H9 (cell line): Measurements from ENCODE around the gene IMMP2L. TPM values are rescaled to one million over a fixed set of nuclear protein-coding genes. Genes with fewer than 3 reads are reported as not detected.

ENCODE experiments used
- DNase-seq: peaks from one replicate; pipeline ENCODE4 v3.0.0-alpha.2; 2017
- H2AFZ ChIP-seq: one replicate; pipeline ENCODE4 v1.6.1; 2013; ENCODE audit warnings: mild to moderate bottlenecking, low read length, control low read depth, moderate library complexity
- H2AK5ac ChIP-seq: 2 replicates; pipeline ENCODE4 v1.6.1; 2013; ENCODE audit warnings: low read length, control low read depth, mixed read lengths; ENCODE audit not compliant: insufficient read length
- H2BK120ac ChIP-seq: one replicate; pipeline ENCODE4 v1.6.1; 2013; ENCODE audit warnings: low read depth, mild to moderate bottlenecking, low read length, control low read depth, inconsistent platforms; ENCODE audit not compliant: poor library complexity, severe bottlenecking
- H2BK12ac ChIP-seq: 2 replicates; pipeline ENCODE4 v1.6.1; 2013; ENCODE audit warnings: low read length, control low read depth, mixed read lengths, low read depth; ENCODE audit not compliant: insufficient read length
- H2BK15ac ChIP-seq: 2 replicates; pipeline ENCODE4 v1.6.1; 2013; ENCODE audit warnings: low read depth, low read length, control low read depth
- H2BK20ac ChIP-seq: one replicate; pipeline ENCODE4 v1.6.1; 2013; ENCODE audit warnings: low read depth, mild to moderate bottlenecking, low read length, control low read depth, inconsistent platforms; ENCODE audit not compliant: poor library complexity, severe bottlenecking
- H2BK5ac ChIP-seq: 2 replicates; pipeline ENCODE4 v1.6.1; 2013; ENCODE audit warnings: low read length, control low read depth, mixed read lengths; ENCODE audit not compliant: insufficient read length
- H3K14ac ChIP-seq: 2 replicates; pipeline ENCODE4 v1.6.1; 2013; ENCODE audit warnings: low read length, control low read depth; ENCODE audit not compliant: insufficient read depth
- H3K18ac ChIP-seq: 2 replicates; pipeline ENCODE4 v1.6.1; 2013; ENCODE audit warnings: low read depth, mild to moderate bottlenecking, mixed read lengths, low read length, control low read depth; ENCODE audit not compliant: insufficient read length
- H3K23ac ChIP-seq: 2 replicates; pipeline ENCODE4 v1.6.1; 2013; ENCODE audit warnings: low read length, control low read depth, mixed read lengths, low read depth; ENCODE audit not compliant: insufficient read length
- H3K23me2 ChIP-seq: 2 replicates; pipeline ENCODE4 v1.6.1; 2013; ENCODE audit warnings: low read depth, mild to moderate bottlenecking, mixed read lengths, low read length, control low read depth; ENCODE audit not compliant: insufficient read length, poor library complexity, severe bottlenecking
- H3K27ac ChIP-seq: 2 replicates; pipeline ENCODE4 v1.5.1; 2013; ENCODE audit warnings: low read length, control low read depth, mixed read lengths, low read depth; ENCODE audit not compliant: insufficient read length
- H3K27me3 ChIP-seq: 2 replicates; pipeline ENCODE4 v1.6.1; 2013; ENCODE audit warnings: low read length, control low read depth, inconsistent platforms; ENCODE audit not compliant: insufficient read depth
- H3K4ac ChIP-seq: 2 replicates; pipeline ENCODE4 v1.6.1; 2013; ENCODE audit warnings: low read depth, mild to moderate bottlenecking, control low read depth, inconsistent platforms, low read length, moderate library complexity
- H3K4me1 ChIP-seq: 2 replicates; pipeline ENCODE4 v1.6.1; 2013; ENCODE audit warnings: low read length, control low read depth, inconsistent platforms; ENCODE audit not compliant: insufficient read depth
- H3K4me2 ChIP-seq: 2 replicates; pipeline ENCODE4 v1.6.1; 2013; ENCODE audit warnings: low read length, control low read depth, mixed read lengths; ENCODE audit not compliant: insufficient read length, insufficient read depth
- H3K56ac ChIP-seq: 2 replicates; pipeline ENCODE4 v1.6.1; 2013; ENCODE audit warnings: low read depth, mild to moderate bottlenecking, mixed read lengths, low read length, control low read depth; ENCODE audit not compliant: insufficient read length
- H3K79me1 ChIP-seq: 2 replicates; pipeline ENCODE4 v1.6.1; 2013; ENCODE audit warnings: low read depth, mild to moderate bottlenecking, moderate library complexity, low read length, control low read depth, inconsistent platforms; ENCODE audit not compliant: insufficient read depth, poor library complexity, severe bottlenecking
- H3K79me2 ChIP-seq: 2 replicates; pipeline ENCODE4 v1.6.1; 2013; ENCODE audit warnings: low read length, control low read depth, inconsistent platforms; ENCODE audit not compliant: insufficient read depth
- H3K9ac ChIP-seq: 2 replicates; pipeline ENCODE4 v1.6.1; 2013; ENCODE audit warnings: low read length, control low read depth, mixed read lengths; ENCODE audit not compliant: insufficient read length; ENCODE audit errors: extremely low read depth
- H3K9me3 ChIP-seq: one replicate; pipeline ENCODE4 v1.6.1; 2013; ENCODE audit warnings: low read depth, low read length, inconsistent platforms; ENCODE audit not compliant: control insufficient read depth
- H3T11ph ChIP-seq: one replicate; pipeline ENCODE4 v1.6.1; 2013; ENCODE audit warnings: mild to moderate bottlenecking, low read length, control low read depth, inconsistent platforms
- H4K20me1 ChIP-seq: one replicate; pipeline ENCODE4 v1.6.1; 2013; ENCODE audit not compliant: control insufficient read depth, insufficient read length, insufficient read depth
- H4K5ac ChIP-seq: 2 replicates; pipeline ENCODE4 v1.6.1; 2013; ENCODE audit warnings: low read depth, mild to moderate bottlenecking, mixed read lengths, low read length, control low read depth; ENCODE audit not compliant: insufficient read length
- H4K8ac ChIP-seq: replicated peaks from 2 replicates; pipeline ENCODE4 v1.6.1; 2013; ENCODE audit warnings: low read length, control low read depth, mixed read lengths, low read depth; ENCODE audit not compliant: insufficient read length
- H4K91ac ChIP-seq: 2 replicates; pipeline ENCODE4 v1.6.1; 2013; ENCODE audit warnings: low read depth, mild to moderate bottlenecking, moderate library complexity, mixed read lengths, low read length, control low read depth; ENCODE audit not compliant: insufficient read length
- H3K27ac Mint-ChIP-seq, 3 experiments: 2 replicates in 2 of 3; 3 replicates in 1 of 3; pipeline ENCODE4 v1.8.0; 2020 to 2021; ENCODE audit warnings: mixed read lengths in 3 of 3, mild to moderate bottlenecking in 1 of 3, moderate library complexity in 1 of 3
- H3K27me3 Mint-ChIP-seq: 2 replicates; pipeline ENCODE4 v1.8.0; 2021; ENCODE audit warnings: low read depth, mild to moderate bottlenecking, moderate library complexity, mixed read lengths
- H3K36me3 Mint-ChIP-seq, 3 experiments: 2 replicates in 2 of 3; 3 replicates in 1 of 3; pipeline ENCODE4 v1.8.0; 2020 to 2021; ENCODE audit warnings: low read depth in 3 of 3, mixed read lengths in 3 of 3; ENCODE audit not compliant: insufficient read depth in 1 of 3
- H3K4me1 Mint-ChIP-seq, 2 experiments: 2 replicates each; pipeline ENCODE4 v1.8.0; 2020; ENCODE audit warnings: mixed read lengths in 2 of 2
- H3K4me3 Mint-ChIP-seq, 2 experiments: 2 replicates in 1 of 2; 3 replicates in 1 of 2; pipeline ENCODE4 v1.8.0; 2020 to 2021; ENCODE audit warnings: mild to moderate bottlenecking in 2 of 2, mixed read lengths in 2 of 2, moderate library complexity in 1 of 2
- H3K9me3 Mint-ChIP-seq, 2 experiments: 2 replicates in 1 of 2; 3 replicates in 1 of 2; pipeline ENCODE4 v1.8.0; 2020; ENCODE audit warnings: mild to moderate bottlenecking in 2 of 2, mixed read lengths in 2 of 2, moderate library complexity in 1 of 2
- total RNA-seq: library from RNA; stranded (reverse); gene quantifications from 2 replicates; pipeline ENCODE4 v1.2.1, GENCODE V29; 2021
- TF ChIP-seq, protein P1 (sequence below): fragments of 200-600 bp; sonication (generic); conservative IDR thresholded peaks from 3 replicates; pipeline ENCODE4 v1.8.0; 2021; ENCODE audit warnings: antibody characterized with exemption, mild to moderate bottlenecking

The IMMP2L gene
- total RNA-seq, 1 experiment from 2014 or later, result 14.7 TPM

DNA sequence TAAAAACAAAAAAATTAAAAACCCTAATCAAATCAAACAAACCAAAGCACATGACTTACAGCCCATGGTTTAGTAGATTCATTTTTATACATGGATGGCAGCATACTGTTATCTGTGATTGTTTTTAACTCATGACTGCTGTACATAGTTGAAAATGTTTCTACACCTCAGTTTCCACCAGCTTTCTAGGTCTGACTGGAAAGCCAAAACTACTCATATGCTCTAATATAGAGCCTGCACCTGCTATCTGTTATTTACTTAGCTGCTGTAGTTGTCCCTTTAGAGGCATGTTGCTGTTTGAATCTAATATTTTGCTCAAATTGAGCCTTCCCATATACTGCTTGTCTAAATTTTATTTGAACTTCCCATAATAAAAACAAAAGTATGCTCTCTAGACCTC is 761.3 kb downstream of the IMMP2L start:
- H3K4me3 Mint-ChIP-seq, result no peak overlapping the region

More for the DNA sequence above, 761.3 kb downstream of the IMMP2L start:
- Histone ChIP-seq H3K79me2 (no peaks in the 10 kb centered on the region), H3K9me3 (no peaks in the 10 kb centered on the region), H2BK12ac (no peak overlapping the region), H3K23ac (no peak overlapping the region), H3K14ac (no peak overlapping the region), H3K56ac (no peak overlapping the region), H3K4me2 (no peak overlapping the region), H2AFZ (no peak overlapping the region), H2BK15ac (no peak overlapping the region), H2BK20ac (no peak overlapping the region), H4K5ac (no peak overlapping the region), H4K8ac (no peak overlapping the region), H3K23me2 (no peaks in the 10 kb centered on the region), H3K9ac (no peak overlapping the region), H3K4me1 (no peaks in the 10 kb centered on the region), H2BK5ac (no peak overlapping the region), H3K79me1 (no peaks in the 10 kb centered on the region), H3K27ac (no peak overlapping the region), H2AK5ac (no peak overlapping the region), H4K91ac (no peak overlapping the region), H3K18ac (no peak overlapping the region), H3K27me3 (no peaks in the 10 kb centered on the region), H3T11ph (no peak overlapping the region), H4K20me1 (no peaks in the 10 kb centered on the region), H2BK120ac (no peak overlapping the region), H3K4ac (no peak overlapping the region)
- no peak for DNase-seq
- TF ChIP-seq, protein P1, sequence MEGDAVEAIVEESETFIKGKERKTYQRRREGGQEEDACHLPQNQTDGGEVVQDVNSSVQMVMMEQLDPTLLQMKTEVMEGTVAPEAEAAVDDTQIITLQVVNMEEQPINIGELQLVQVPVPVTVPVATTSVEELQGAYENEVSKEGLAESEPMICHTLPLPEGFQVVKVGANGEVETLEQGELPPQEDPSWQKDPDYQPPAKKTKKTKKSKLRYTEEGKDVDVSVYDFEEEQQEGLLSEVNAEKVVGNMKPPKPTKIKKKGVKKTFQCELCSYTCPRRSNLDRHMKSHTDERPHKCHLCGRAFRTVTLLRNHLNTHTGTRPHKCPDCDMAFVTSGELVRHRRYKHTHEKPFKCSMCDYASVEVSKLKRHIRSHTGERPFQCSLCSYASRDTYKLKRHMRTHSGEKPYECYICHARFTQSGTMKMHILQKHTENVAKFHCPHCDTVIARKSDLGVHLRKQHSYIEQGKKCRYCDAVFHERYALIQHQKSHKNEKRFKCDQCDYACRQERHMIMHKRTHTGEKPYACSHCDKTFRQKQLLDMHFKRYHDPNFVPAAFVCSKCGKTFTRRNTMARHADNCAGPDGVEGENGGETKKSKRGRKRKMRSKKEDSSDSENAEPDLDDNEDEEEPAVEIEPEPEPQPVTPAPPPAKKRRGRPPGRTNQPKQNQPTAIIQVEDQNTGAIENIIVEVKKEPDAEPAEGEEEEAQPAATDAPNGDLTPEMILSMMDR, result no peak
- H3K36me3 Mint-ChIP-seq, result no peaks in the 10 kb centered on the region; a peak in 1 of 7 replicates
- H3K27ac Mint-ChIP-seq, result no peak overlapping the region
- peaks cover 2 to 12% of the 10 kb centered on the region in 2 experiments for H3K4me1 Mint-ChIP-seq
- H3K27me3 Mint-ChIP-seq, result no peaks in the 10 kb centered on the region
- H3K9me3 Mint-ChIP-seq, result no peaks in the 10 kb centered on the region
